Measurements from ENCODE around the gene QKI.

QKI gene

DNA sequence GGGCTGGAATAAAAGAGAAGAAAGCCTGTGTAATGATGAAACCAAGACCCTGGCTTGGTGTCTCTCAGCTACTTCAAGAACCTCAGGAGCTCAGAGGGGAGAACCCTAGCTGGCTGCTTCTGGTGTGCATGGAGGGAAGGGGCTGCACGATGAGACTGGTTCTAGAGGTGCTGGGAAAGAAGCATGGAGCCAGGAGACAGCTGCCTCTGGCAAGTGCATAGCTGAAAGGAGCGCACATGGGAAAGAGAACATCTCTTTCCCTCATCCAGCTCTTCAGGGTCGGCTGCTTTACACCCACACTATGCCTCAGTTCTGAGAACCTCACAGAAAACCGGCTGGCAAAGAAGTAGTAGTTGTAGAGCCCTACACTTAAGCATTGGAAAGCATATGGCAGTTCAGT is 139.5 kb downstream of the QKI start:
- no peak overlapping the region for H3K9ac ChIP-seq
- H3K27me3 ChIP-seq: no peaks in the 10 kb centered on the region
- H3K4me2 ChIP-seq: no peak overlapping the region
- H3K4me3 ChIP-seq: no peak overlapping the region
- H3K36me3 ChIP-seq: peaks cover 65% of the 10 kb centered on the region
- no peak for TF ChIP-seq Cebpa-rat (IDR thresholded peaks at IDR 0.05)
- peaks cover 18% of the 10 kb centered on the region; the same call in 1 of the 2 replicates for H4K20me1 ChIP-seq
- 0 out of 2 replicates have a peak, but pooled peaks cover 7% of the 10 kb centered on the region for H3K9me3 ChIP-seq
- no peaks in the 10 kb centered on the region for H3K4me1 ChIP-seq
- H3K27ac ChIP-seq: no peak overlapping the region

DNA sequence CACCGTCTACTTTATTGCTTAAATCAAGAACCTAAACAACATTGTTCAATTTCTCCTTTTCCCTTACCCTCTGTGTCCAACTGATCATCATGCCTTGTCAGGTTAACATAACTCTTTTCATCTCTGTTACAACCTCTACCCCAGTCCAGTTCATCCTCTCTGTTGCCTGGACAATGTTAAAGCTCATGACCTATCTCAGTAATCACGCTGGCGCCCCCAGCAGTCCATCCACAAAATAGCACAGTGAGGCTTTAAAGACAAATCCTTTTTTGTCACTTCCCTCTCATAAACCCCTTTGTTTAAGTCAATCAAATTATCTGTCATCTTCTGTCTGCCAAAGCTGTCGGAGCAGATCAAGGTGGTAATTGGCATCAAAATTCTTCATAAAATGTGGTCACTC is 140.1 kb downstream of the QKI start:
- H3K9me3 ChIP-seq: 0 out of 2 replicates have a peak, but pooled peaks cover 7% of the 10 kb centered on the region
- no peak overlapping the region for H3K4me2 ChIP-seq
- no peak for TF ChIP-seq Cebpa-rat (IDR thresholded peaks at IDR 0.05)
- H3K27me3 ChIP-seq: no peaks in the 10 kb centered on the region
- H3K36me3 ChIP-seq: peaks cover 60% of the 10 kb centered on the region
- H3K4me1 ChIP-seq: no peaks in the 10 kb centered on the region
- no peak overlapping the region for H3K9ac ChIP-seq
- H4K20me1 ChIP-seq: peaks cover 19% of the 10 kb centered on the region; the same call in 1 of the 2 replicates
- H3K4me3 ChIP-seq: no peak overlapping the region
- no peak overlapping the region for H3K27ac ChIP-seq

DNA sequence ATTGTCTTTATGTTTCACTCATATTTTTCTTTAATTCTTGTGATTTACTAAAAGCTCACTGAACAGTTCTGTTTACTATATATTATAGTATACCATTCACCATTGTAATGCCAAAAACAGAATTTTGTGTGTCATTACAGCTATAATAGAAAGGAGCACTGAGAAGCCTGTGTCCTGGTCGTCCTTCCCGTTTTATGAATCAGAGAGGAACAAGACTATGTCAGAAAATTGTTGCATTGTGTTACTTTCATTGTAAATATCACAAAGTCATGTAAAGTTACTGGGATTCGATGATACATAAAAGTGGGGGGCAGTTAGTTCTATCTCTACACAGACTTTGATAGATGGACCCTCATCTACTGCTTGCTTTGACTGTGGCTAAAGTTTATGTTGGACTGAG is 145.1 kb downstream of the QKI start:
- 0 out of 2 replicates have a peak, but pooled peaks cover 7% of the 10 kb centered on the region for H3K9me3 ChIP-seq
- peaks cover 49% of the 10 kb centered on the region for H3K36me3 ChIP-seq

DNA sequence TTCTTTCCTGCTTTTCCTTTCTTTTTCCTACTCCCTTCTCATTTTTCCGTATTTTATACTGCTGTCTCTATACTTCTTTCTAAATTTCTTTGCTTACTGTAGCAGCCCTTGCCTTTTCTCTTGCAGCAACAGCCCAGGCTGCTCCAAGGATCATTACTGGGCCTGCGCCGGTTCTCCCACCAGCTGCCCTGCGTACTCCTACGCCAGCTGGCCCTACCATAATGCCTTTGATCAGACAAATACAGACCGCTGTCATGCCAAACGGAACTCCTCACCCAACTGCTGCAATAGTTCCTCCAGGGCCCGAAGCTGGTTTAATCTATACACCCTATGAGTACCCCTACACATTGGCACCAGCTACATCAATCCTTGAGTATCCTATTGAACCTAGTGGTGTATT is 148.8 kb downstream of the QKI start:
- Histone ChIP-seq H3K9me3 (no peaks in the 10 kb centered on the region), H3K36me3 (peaks cover 48% of the 10 kb centered on the region), H4K20me1 (peaks cover 26% of the 10 kb centered on the region; the same call in 1 of the 2 replicates), H3K4me2 (no peak overlapping the region), H3K4me1 (no peaks in the 10 kb centered on the region), H3K4me3 (no peak overlapping the region), H3K27ac (no peak overlapping the region), H3K27me3 (no peaks in the 10 kb centered on the region), H3K9ac (no peak overlapping the region)
- no peak for TF ChIP-seq Cebpa-rat (IDR thresholded peaks at IDR 0.05)

More for the DNA sequence above, 145.1 kb downstream of the QKI start:
- Histone ChIP-seq H3K27me3 (no peaks in the 10 kb centered on the region), H3K4me3 (no peak overlapping the region), H4K20me1 (peaks cover 32% of the 10 kb centered on the region; the same call in 1 of the 2 replicates), H3K4me1 (no peaks in the 10 kb centered on the region), H3K9ac (no peak overlapping the region), H3K27ac (no peak overlapping the region), H3K4me2 (no peak overlapping the region)
- no peak for TF ChIP-seq Cebpa-rat (IDR thresholded peaks at IDR 0.05)

DNA sequence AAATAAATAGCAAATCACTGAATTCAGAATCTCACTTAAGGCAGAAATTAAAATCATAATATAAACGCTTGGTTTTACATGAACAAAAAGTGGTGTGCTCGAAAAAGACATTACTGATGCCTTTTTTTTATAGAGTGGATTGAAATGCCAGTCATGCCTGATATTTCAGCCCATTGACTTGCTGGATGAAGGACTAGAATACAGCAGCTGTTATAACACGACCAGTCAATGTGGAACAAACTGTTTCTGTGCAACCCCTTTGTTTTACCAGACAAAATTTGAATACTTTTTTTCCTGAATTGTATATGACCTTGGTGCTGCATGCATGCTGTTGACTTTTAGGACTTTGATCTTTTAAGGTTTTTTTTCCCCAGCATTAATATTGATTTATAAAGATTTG is 150.0 kb downstream of the QKI start:
- Histone ChIP-seq H3K27me3 (no peaks in the 10 kb centered on the region), H3K4me1 (no peaks in the 10 kb centered on the region), H3K9ac (no peak overlapping the region), H4K20me1 (peaks cover 21% of the 10 kb centered on the region; the same call in 1 of the 2 replicates), H3K36me3 (peaks cover 42% of the 10 kb centered on the region), H3K9me3 (no peaks in the 10 kb centered on the region), H3K27ac (no peak overlapping the region), H3K4me2 (no peak overlapping the region), H3K4me3 (no peak overlapping the region)
- no peak for TF ChIP-seq Cebpa-rat (IDR thresholded peaks at IDR 0.05)

DNA sequence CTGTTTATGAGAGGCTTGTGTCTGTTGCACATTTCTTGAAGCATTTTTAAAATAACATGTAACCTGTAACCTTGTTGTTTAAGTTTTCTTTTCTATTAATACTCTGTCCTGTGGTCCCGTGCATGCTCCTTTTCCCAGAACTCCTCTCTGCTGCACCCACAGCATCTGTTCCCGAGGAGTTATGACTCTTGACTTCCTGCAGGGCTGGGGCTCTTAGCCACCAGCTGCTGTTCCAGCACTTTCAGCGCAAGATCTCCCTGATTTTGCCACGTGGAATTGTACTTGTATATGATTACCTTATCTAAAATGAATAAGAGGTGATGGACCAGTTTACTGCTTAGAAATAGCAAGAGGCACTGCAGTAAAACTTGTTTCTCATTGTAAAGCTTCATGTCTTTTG is 150.6 kb downstream of the QKI start:
- H3K9me3 ChIP-seq: no peaks in the 10 kb centered on the region
- H3K27me3 ChIP-seq: no peaks in the 10 kb centered on the region
- no peak overlapping the region for H3K4me3 ChIP-seq
- peaks cover 21% of the 10 kb centered on the region; the same call in 1 of the 2 replicates for H4K20me1 ChIP-seq
- no peak overlapping the region for H3K9ac ChIP-seq
- no peaks in the 10 kb centered on the region for H3K4me1 ChIP-seq
- no peak overlapping the region for H3K27ac ChIP-seq
- no peak overlapping the region for H3K4me2 ChIP-seq
- peaks cover 46% of the 10 kb centered on the region for H3K36me3 ChIP-seq
- no peak for TF ChIP-seq Cebpa-rat (IDR thresholded peaks at IDR 0.05)

DNA sequence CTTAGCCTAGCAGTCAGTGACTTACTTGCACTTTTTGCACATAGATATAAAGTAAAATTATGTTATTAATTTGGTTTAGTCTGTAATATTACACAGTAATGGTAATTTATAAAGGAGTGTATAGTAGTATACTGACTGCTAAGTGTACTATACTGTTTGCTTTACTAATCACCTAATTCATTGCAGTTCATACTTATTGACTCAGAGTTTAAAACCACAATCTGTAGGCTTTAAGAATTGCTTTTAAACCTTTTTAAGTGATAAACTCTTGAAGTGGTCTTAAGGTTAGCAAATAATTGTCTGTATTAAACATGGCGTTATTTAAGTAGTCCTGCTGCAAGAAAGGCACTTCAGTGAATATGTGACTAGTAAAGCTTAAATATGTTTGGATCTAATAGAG is 151.5 kb downstream of the QKI start:
- Histone ChIP-seq H3K27me3 (no peaks in the 10 kb centered on the region), H3K9me3 (no peaks in the 10 kb centered on the region; the same call in 1 of the 2 replicates), H3K4me3 (no peak overlapping the region), H3K27ac (no peak overlapping the region), H3K4me1 (no peaks in the 10 kb centered on the region), H3K4me2 (no peak overlapping the region), H4K20me1 (peaks cover 14% of the 10 kb centered on the region; the same call in 1 of the 2 replicates), H3K9ac (no peak overlapping the region), H3K36me3 (peaks cover 53% of the 10 kb centered on the region)
- TF ChIP-seq Cebpa-rat (IDR thresholded peaks at IDR 0.05): no peak

DNA sequence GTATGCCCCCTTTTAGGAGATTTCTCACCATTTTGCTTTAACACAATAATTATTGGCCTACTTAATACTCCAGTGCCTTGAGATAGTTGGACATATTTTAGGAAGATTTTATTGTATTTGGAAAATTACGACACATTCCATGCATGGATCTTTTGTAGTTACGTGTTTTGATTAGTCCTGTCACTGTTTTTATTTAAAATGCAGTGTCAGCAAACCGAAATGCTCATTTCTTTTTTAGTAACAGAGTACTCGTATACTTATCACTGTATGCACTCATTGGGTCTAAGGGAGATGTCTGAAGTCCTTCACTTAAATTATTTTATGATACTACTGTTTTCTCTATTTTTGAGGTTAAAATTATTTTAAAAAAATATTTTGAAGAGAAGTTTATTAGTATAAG is 153.8 kb downstream of the QKI start:
- H3K4me2 ChIP-seq: no peak overlapping the region
- no peaks in the 10 kb centered on the region for H3K27me3 ChIP-seq
- H3K36me3 ChIP-seq: peaks cover 46% of the 10 kb centered on the region
- no peak overlapping the region for H3K4me3 ChIP-seq
- H3K9me3 ChIP-seq: no peaks in the 10 kb centered on the region; the same call in 1 of the 2 replicates
- H3K27ac ChIP-seq: no peak overlapping the region
- no peak overlapping the region for H3K9ac ChIP-seq
- H3K4me1 ChIP-seq: no peaks in the 10 kb centered on the region
- TF ChIP-seq Cebpa-rat (IDR thresholded peaks at IDR 0.05): no peak
- no peaks in the 10 kb centered on the region for H4K20me1 ChIP-seq

DNA sequence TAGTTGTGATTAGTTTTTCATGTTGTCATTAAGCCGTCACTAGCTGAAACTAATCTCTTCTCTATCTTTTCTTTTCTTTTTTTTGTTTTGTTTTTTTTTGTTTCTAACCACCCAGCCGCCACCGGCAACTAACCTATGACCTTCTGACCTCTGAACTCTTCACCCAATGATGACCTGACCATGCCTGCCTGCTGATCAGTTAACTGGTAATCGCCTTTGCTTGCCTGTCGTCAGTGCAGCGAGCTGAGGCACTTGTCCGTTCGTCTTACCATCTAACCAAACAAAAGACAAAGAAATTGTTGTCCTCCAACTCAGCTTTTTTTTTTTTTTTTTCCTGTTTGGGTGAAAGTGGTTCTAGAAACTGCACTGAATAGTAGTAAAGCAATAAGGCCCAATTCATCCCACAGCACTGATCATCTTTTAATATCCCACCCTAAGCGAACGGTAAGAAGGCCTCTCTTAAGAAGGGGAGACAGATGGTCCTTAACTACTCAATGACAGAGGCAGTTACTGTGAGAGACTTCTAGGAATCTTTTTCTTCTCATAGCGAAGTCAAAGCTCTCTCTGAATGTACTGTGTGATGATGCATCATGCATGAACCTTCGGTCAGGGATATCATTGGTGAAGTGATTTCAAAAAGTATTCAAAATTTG is 156.2 kb downstream of the QKI start:
- Histone ChIP-seq H3K36me3 (peaks cover 38% of the 10 kb centered on the region), H4K20me1 (no peaks in the 10 kb centered on the region), H3K9ac (no peak overlapping the region), H3K4me2 (no peak overlapping the region), H3K27ac (no peak overlapping the region), H3K9me3 (no peaks in the 10 kb centered on the region; the same call in 1 of the 2 replicates), H3K27me3 (no peaks in the 10 kb centered on the region), H3K4me3 (no peak overlapping the region), H3K4me1 (no peaks in the 10 kb centered on the region)
- TF ChIP-seq Cebpa-rat (IDR thresholded peaks at IDR 0.05): no peak

DNA sequence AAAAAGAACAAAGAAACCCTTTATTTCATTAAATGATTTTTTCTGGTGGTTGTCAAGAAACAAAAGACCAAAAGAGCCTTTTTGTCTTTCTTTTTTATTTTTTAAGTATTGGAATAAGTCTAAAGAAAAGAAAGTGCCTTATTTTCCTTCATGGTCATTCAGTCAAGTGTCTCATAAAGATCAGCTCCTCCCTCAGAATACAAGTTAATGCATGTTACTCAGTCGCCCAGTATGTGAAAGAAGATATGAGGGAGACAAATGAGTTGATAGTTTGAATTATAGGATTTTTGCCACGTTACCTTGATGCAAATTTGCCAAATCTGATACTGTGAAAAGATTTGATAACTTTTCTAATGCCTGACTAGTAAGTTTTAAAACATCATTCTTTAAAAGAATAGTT is 157.2 kb downstream of the QKI start:
- H4K20me1 ChIP-seq: no peaks in the 10 kb centered on the region

More for the DNA sequence above, 157.2 kb downstream of the QKI start:
- Histone ChIP-seq H3K4me3 (no peak overlapping the region), H3K4me1 (no peaks in the 10 kb centered on the region), H3K9ac (no peak overlapping the region), H3K9me3 (no peaks in the 10 kb centered on the region; the same call in 1 of the 2 replicates), H3K4me2 (no peak overlapping the region), H3K36me3 (peaks cover 31% of the 10 kb centered on the region), H3K27ac (no peak overlapping the region), H3K27me3 (no peaks in the 10 kb centered on the region)
- no peak for TF ChIP-seq Cebpa-rat (IDR thresholded peaks at IDR 0.05)

All from BLaER1 (cell line).